RWPE2 (cell line): ENCODE data around the gene DDA1.
A peak's percentile ranks its signal among the peaks of the same experiment; 100 is the strongest.

ENCODE experiments used
- ATAC-seq: fragments of 200-7000 bp; cut with Tn5 transposase; 3 replicates; pipeline ENCODE4 v1.9.1; 2021; ENCODE audit warnings: low read depth
- DNase-seq: peaks from one replicate; pipeline ENCODE4 v3.0.0-alpha.2; 2020; ENCODE audit warnings: low spot score
- H3K27ac ChIP-seq: fragments of 450-650 bp; 2 replicates; pipeline ENCODE4 v1.5.1; 2017; ENCODE audit warnings: mild to moderate bottlenecking; ENCODE audit not compliant: poor library complexity, severe bottlenecking
- H3K27me3 ChIP-seq: fragments of 250-450 bp; sonication (Bioruptor Pico); 2 replicates; pipeline ENCODE4 v1.5.1; 2021; ENCODE audit warnings: mild to moderate bottlenecking, moderate library complexity; ENCODE audit not compliant: insufficient read depth, poor library complexity, severe bottlenecking
- H3K36me3 ChIP-seq: fragments of 250-450 bp; sonication (Bioruptor Pico); 2 replicates; pipeline ENCODE4 v1.5.1; 2020; ENCODE audit warnings: low read depth, mild to moderate bottlenecking, moderate library complexity
- H3K4me1 ChIP-seq: fragments of 250-450 bp; sonication (Bioruptor Pico); 2 replicates; pipeline ENCODE4 v1.5.1; 2021; ENCODE audit warnings: mild to moderate bottlenecking, moderate library complexity; ENCODE audit not compliant: insufficient read depth, poor library complexity, severe bottlenecking
- H3K4me3 ChIP-seq: fragments of 250-450 bp; sonication (Bioruptor Pico); 2 replicates; pipeline ENCODE4 v1.5.1; 2021; ENCODE audit warnings: mild to moderate bottlenecking, moderate library complexity; ENCODE audit not compliant: severe bottlenecking
- H3K9me3 ChIP-seq: fragments of 250-450 bp; sonication (Bioruptor Pico); 2 replicates; pipeline ENCODE4 v1.5.1; 2021; ENCODE audit warnings: mild to moderate bottlenecking, moderate library complexity; ENCODE audit not compliant: severe bottlenecking
- TF ChIP-seq, protein P1 (sequence below): fragments of 450-650 bp; IDR thresholded peaks from one replicate; pipeline ENCODE4 v1.5.1; 2017; ENCODE audit warnings: mild to moderate bottlenecking, moderate library complexity; ENCODE audit not compliant: poor library complexity, severe bottlenecking

Gene DDA1

DNA sequence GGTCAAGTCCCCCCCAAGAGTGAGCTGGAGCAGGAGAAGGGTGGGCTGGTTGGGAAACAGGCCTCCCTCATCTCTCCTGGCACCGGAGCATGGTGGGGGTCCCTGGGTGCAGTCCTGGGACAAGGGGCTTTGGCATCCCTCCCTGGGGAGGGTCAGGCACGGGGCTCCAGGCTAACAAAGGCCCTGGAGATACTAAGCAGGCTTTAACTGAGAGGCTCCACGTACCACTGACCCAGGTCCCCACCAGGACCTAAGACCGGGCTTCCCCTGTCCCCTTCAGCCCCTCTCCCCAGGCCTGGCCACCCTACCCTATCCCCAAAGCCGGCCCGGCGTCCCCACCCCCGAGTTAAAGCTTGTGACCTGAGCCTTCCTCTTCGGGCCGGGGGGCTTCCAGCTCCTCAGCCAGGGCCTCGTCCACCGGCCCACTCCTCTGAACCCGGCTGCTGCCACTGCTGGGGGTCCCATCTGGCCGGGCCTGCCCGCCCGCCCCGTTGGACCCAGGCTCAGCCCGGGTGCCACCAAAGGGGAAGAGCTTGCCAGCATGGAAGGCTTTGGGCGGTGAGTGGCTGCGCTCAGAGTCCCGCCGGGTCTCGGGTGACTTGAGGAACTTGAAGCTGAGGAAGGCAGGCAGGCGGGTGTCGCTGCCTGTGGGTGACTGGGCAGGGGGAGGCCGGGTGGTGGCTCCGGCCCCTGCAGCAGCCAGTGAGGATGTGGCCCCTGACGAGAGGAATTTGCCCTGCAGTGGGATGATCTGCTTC lies 15.2 kb downstream of the DDA1 start:
- no peak overlapping the region for H3K4me3 ChIP-seq
- peaks cover 13% of the 10 kb centered on the region for H3K4me1 ChIP-seq
- H3K36me3 ChIP-seq, result peaks cover 19% of the 10 kb centered on the region
- H3K27ac ChIP-seq, result no peak overlapping the region
- ATAC-seq, result no peak
- no peaks in the 10 kb centered on the region for H3K9me3 ChIP-seq
- DNase-seq, result no peak
- TF ChIP-seq, protein P1, sequence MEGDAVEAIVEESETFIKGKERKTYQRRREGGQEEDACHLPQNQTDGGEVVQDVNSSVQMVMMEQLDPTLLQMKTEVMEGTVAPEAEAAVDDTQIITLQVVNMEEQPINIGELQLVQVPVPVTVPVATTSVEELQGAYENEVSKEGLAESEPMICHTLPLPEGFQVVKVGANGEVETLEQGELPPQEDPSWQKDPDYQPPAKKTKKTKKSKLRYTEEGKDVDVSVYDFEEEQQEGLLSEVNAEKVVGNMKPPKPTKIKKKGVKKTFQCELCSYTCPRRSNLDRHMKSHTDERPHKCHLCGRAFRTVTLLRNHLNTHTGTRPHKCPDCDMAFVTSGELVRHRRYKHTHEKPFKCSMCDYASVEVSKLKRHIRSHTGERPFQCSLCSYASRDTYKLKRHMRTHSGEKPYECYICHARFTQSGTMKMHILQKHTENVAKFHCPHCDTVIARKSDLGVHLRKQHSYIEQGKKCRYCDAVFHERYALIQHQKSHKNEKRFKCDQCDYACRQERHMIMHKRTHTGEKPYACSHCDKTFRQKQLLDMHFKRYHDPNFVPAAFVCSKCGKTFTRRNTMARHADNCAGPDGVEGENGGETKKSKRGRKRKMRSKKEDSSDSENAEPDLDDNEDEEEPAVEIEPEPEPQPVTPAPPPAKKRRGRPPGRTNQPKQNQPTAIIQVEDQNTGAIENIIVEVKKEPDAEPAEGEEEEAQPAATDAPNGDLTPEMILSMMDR, result no peak
- H3K27me3 ChIP-seq, result no peaks in the 10 kb centered on the region

DNA sequence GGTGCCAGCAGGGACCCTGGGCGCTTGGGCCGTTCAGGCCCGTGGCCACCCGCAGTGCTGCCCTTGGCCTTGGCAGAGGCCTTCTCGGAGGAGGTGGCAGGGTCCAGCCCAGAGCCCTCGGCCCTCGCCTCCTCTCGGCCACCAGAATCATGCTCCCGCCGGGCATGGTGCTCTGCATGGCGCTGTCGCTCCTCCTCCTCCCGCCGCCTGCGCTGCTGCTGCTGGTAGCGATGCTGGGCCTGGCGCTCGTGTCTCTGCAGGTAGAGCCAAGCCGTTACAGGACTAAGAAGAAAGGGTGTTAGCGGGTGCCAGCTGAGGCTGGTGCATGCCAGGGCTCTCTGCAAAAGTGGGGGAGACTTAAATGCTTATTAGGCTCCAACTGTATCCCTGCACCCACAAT lies 15.8 kb downstream of the DDA1 start:
- Histone ChIP-seq H3K9me3 (no peaks in the 10 kb centered on the region), H3K36me3 (peaks cover 15% of the 10 kb centered on the region), H3K27me3 (no peaks in the 10 kb centered on the region), H3K27ac (peak overlapping the region; percentile 52), H3K4me1 (peaks cover 13% of the 10 kb centered on the region), H3K4me3 (no peak overlapping the region)
- TF ChIP-seq, protein P1, result no peak
- ATAC-seq (no peak), DNase-seq (no peak)

DNA sequence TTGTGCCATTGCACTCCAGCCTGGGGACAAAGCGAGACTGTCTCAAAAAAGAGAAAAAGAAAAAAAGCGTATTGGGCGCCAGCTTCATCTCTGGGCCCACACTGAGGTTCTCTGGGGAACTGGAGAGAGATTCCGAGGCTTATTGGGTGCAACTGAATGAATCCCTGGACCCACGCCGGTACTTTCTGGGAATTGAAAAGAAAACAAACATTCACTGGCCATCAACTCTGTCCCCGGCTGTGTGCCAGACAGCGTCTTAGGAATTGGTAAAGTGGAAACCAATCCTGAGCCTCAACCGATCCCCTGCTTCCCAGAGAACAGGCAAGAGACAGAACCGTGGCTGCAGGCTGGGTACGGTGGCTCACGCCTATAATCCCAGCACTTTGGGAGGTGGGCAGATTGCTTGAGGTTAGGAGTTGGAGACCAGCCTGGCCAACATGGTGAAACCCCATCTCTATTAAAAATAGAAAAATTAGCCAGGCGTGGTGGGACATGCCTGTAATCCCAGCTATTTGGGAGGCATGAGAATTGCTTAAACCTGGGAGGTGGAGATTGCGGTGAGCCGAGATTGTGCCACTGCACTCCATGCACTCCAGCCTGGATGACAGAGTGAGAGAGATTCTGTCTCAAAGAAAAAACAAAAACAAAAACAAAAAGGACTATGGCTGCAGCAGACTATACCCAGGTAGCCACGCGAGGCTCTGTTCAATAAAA lies 16.7 kb downstream of the DDA1 start:
- TF ChIP-seq, protein P1, result no peak
- ATAC-seq, result peak; percentile 40
- H3K9me3 ChIP-seq, result no peaks in the 10 kb centered on the region
- DNase-seq, result no peak
- H3K4me3 ChIP-seq, result no peak overlapping the region
- H3K4me1 ChIP-seq, result peaks cover 13% of the 10 kb centered on the region
- H3K27me3 ChIP-seq, result no peaks in the 10 kb centered on the region
- H3K27ac ChIP-seq, result peak overlapping the region; percentile 52
- H3K36me3 ChIP-seq, result peaks cover 9% of the 10 kb centered on the region; the same call in 1 of the 2 replicates

DNA sequence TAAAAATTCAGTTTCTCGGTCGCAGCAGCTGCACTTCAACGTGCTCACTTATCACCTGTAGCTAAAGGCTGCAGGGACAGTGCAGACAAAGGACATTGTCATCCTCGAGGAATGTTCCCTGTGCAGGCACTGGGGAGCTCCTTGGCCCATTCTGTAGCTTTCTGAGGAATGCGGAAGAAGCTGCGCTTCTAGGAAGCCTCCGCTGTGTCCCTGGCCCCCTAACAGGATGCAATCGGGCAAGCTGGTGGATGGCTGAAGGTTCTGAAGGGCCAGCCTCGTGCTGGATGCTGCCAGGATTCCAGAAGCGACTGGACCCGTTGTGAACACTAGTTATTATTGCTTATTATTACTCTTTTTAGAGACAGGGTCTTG lies 17.2 kb downstream of the DDA1 start:
- Histone ChIP-seq H3K27me3 (no peaks in the 10 kb centered on the region), H3K36me3 (0 out of 2 replicates have a peak, but pooled peaks cover 5% of the 10 kb centered on the region), H3K4me3 (no peak overlapping the region), H3K27ac (peak overlapping the region; percentile 52), H3K9me3 (no peaks in the 10 kb centered on the region), H3K4me1 (peaks cover 13% of the 10 kb centered on the region)
- DNase-seq, result no peak
- TF ChIP-seq, protein P1, result no peak
- ATAC-seq, result peak; percentile 53
